WTC11 (cell line): ENCODE data around the gene DNAAF5. TPM values are rescaled to one million over a fixed set of nuclear protein-coding genes. Genes with fewer than 3 reads are reported as not detected.

Experiments used
- ATAC-seq: fragments of 200-7000 bp; cut with Tn5 transposase; 2 replicates; pipeline ENCODE4 v1.10.0; 2021; ENCODE audit warnings: mild to moderate bottlenecking, moderate library complexity
- CTCF ChIA-PET: fragments of 300-600 bp; sonication (Branson Sonifier 250); formaldehyde crosslinking; loops from one replicate; lab custom pipeline; 2021; ENCODE audit warnings: antibody characterized with exemption; lab: Charles Lee
- POLR2A ChIA-PET: fragments of 350-600 bp; sonication (Branson Sonifier 250); formaldehyde crosslinking; loops from one replicate; lab custom pipeline; 2021; ENCODE audit warnings: antibody characterized with exemption; lab: Charles Lee
- DNase-seq: peaks from one replicate; pipeline ENCODE4 v3.0.0; 2021; ENCODE audit warnings: low spot score
- H3K27ac Mint-ChIP-seq: 2 replicates; pipeline ENCODE4 v1.8.0; 2021; ENCODE audit warnings: mixed read lengths
- H3K27me3 Mint-ChIP-seq: 2 replicates; pipeline ENCODE4 v1.8.0; 2021; ENCODE audit warnings: low read depth, mild to moderate bottlenecking, moderate library complexity, mixed read lengths
- H3K36me3 Mint-ChIP-seq: 2 replicates; pipeline ENCODE4 v1.8.0; 2021; ENCODE audit warnings: mixed read lengths
- H3K4me1 Mint-ChIP-seq: 2 replicates; pipeline ENCODE4 v1.8.0; 2022; ENCODE audit warnings: mixed read lengths
- H3K4me3 Mint-ChIP-seq: 2 replicates; pipeline ENCODE4 v1.8.0; 2021; ENCODE audit warnings: mild to moderate bottlenecking, moderate library complexity, mixed read lengths
- H3K9me3 Mint-ChIP-seq: 2 replicates; pipeline ENCODE4 v1.8.0; 2021; ENCODE audit warnings: mixed read lengths
- ATF1 ChIP-seq: sonication (generic); formaldehyde crosslinking; IDR thresholded peaks from 2 replicates; pipeline ENCODE4 v1.8.1; 2023; ENCODE audit warnings: mild to moderate bottlenecking, moderate library complexity, missing genetic modification reagents
- E2F4 ChIP-seq: sonication (generic); formaldehyde crosslinking; IDR thresholded peaks from 2 replicates; pipeline ENCODE4 v1.8.1; 2022; ENCODE audit warnings: low read depth, mild to moderate bottlenecking, moderate library complexity, missing genetic modification reagents, borderline replicate concordance
- ESRRA ChIP-seq: sonication (generic); formaldehyde crosslinking; IDR thresholded peaks from 2 replicates; pipeline ENCODE4 v1.8.1; 2022; ENCODE audit warnings: mild to moderate bottlenecking, missing genetic modification reagents, borderline replicate concordance
- FOXJ3 ChIP-seq: sonication (generic); formaldehyde crosslinking; IDR thresholded peaks from 2 replicates; pipeline ENCODE4 v1.9.0; 2021; ENCODE audit warnings: missing genetic modification reagents, mild to moderate bottlenecking, borderline replicate concordance
- FOXK1 ChIP-seq: sonication (generic); formaldehyde crosslinking; IDR thresholded peaks from 2 replicates; pipeline ENCODE4 v1.8.0; 2022; ENCODE audit warnings: mild to moderate bottlenecking, moderate library complexity, missing genetic modification reagents
- GTF2I ChIP-seq: fragments of 250-450 bp; sonication (Bioruptor Pico); conservative IDR thresholded peaks from 2 replicates; pipeline ENCODE4 v1.4.0; 2021; ENCODE audit warnings: mild to moderate bottlenecking
- HMGA2 ChIP-seq: fragments of 250-450 bp; sonication (Bioruptor Pico); IDR thresholded peaks from 2 replicates; pipeline ENCODE4 v1.4.0; 2021; ENCODE audit warnings: mild to moderate bottlenecking, moderate library complexity
- JUN ChIP-seq: sonication (generic); formaldehyde crosslinking; IDR thresholded peaks from 2 replicates; pipeline ENCODE4 v1.8.0; 2023; ENCODE audit warnings: mild to moderate bottlenecking, missing genetic modification reagents
- KAT7 ChIP-seq: sonication (generic); formaldehyde crosslinking; IDR thresholded peaks from 2 replicates; pipeline ENCODE4 v1.8.1; 2023; ENCODE audit warnings: missing genetic modification reagents, mild to moderate bottlenecking, borderline replicate concordance
- NR1H2 ChIP-seq: sonication (generic); formaldehyde crosslinking; IDR thresholded peaks from 2 replicates; pipeline ENCODE4 v1.9.0; 2021; ENCODE audit warnings: mild to moderate bottlenecking, moderate library complexity, missing genetic modification reagents
- OVOL2 ChIP-seq: fragments of 250-450 bp; sonication (Bioruptor Pico); IDR thresholded peaks from 2 replicates; pipeline ENCODE4 v1.9.0; 2021; ENCODE audit warnings: mild to moderate bottlenecking, borderline replicate concordance
- TEAD1 ChIP-seq: sonication (generic); formaldehyde crosslinking; IDR thresholded peaks from 2 replicates; pipeline ENCODE4 v1.8.0; 2022; ENCODE audit warnings: mild to moderate bottlenecking, missing genetic modification reagents
- TP53 ChIP-seq: sonication (generic); formaldehyde crosslinking; IDR thresholded peaks from 2 replicates; pipeline ENCODE4 v1.8.1; 2023; ENCODE audit warnings: mild to moderate bottlenecking, missing genetic modification reagents
- ZNF121 ChIP-seq: sonication (generic); formaldehyde crosslinking; IDR thresholded peaks from 2 replicates; pipeline ENCODE4 v1.8.0; 2023; ENCODE audit warnings: missing genetic modification reagents
- ZNF232 ChIP-seq: sonication (generic); formaldehyde crosslinking; IDR thresholded peaks from 2 replicates; pipeline ENCODE4 v1.8.0; 2022; ENCODE audit warnings: mild to moderate bottlenecking, missing genetic modification reagents
- ZNF396 ChIP-seq: fragments of 250-450 bp; sonication (Bioruptor Pico); IDR thresholded peaks from 2 replicates; pipeline ENCODE4 v1.8.0; 2021; ENCODE audit warnings: mild to moderate bottlenecking, moderate library complexity, borderline replicate concordance
- total RNA-seq: library from RNA; stranded (reverse); gene quantifications from 3 replicates; pipeline ENCODE4 v1.2.3, GENCODE V29; 2021
- TF ChIP-seq, protein P1 (sequence below): fragments of 250-450 bp; sonication (Bioruptor Pico); IDR thresholded peaks from 2 replicates; pipeline ENCODE4 v2.1.2; 2022; ENCODE audit warnings: mild to moderate bottlenecking, moderate library complexity
- TF ChIP-seq, protein P2 (sequence below): sonication (generic); formaldehyde crosslinking; IDR thresholded peaks from 2 replicates; pipeline ENCODE4 v1.8.0; 2023; ENCODE audit warnings: mild to moderate bottlenecking, missing genetic modification reagents
- TF ChIP-seq, protein P3 (sequence below): sonication (generic); formaldehyde crosslinking; IDR thresholded peaks from 2 replicates; pipeline ENCODE4 v1.8.1; 2022; ENCODE audit warnings: mild to moderate bottlenecking, missing genetic modification reagents, moderate library complexity, borderline replicate concordance

The DNAAF5 gene
- total RNA-seq, 1 experiment from 2014 or later, result 62.2 TPM

- no peaks in the 10 kb centered on the region for H3K4me1 Mint-ChIP-seq
- ATAC-seq (no peak), DNase-seq (no peak)
- no peak overlapping the region for H3K4me3 Mint-ChIP-seq
- ChIA-PET CTCF (interaction anchor here (1.1 kb wide), 1 partner anchor 436 kb away, joined by 3 read pairs; no protein-coding TSS in a partner anchor), POLR2A (no interaction called here)
- TF ChIP-seq OVOL2 (CRISPR knock-in tag) (no peak), TEAD1 (CRISPR knock-in tag) (no peak), ZNF232 (no peak)
- TF ChIP-seq, protein P1, sequence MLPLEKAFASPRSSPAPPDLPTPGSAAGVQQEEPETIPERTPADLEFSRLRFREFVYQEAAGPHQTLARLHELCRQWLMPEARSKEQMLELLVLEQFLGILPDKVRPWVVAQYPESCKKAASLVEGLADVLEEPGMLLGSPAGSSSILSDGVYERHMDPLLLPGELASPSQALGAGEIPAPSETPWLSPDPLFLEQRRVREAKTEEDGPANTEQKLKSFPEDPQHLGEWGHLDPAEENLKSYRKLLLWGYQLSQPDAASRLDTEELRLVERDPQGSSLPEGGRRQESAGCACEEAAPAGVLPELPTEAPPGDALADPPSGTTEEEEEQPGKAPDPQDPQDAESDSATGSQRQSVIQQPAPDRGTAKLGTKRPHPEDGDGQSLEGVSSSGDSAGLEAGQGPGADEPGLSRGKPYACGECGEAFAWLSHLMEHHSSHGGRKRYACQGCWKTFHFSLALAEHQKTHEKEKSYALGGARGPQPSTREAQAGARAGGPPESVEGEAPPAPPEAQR, result no peak
- H3K27ac Mint-ChIP-seq, result no peak overlapping the region
- no peaks in the 10 kb centered on the region for H3K27me3 Mint-ChIP-seq
- no peaks in the 10 kb centered on the region for H3K9me3 Mint-ChIP-seq
- H3K36me3 Mint-ChIP-seq, result peaks cover 53% of the 10 kb centered on the region
Measured at GRCh38 chr7:757741-758163, 31.3 kb downstream of the DNAAF5 start.

- H3K4me3 Mint-ChIP-seq, result no peak overlapping the region
- CTCF ChIA-PET, result no interaction called here
- POLR2A ChIA-PET, result interaction anchor here (0.6 kb wide), 1 partner anchor 49 kb away, joined by 7 read pairs; no protein-coding TSS in a partner anchor
- ATAC-seq (no peak), DNase-seq (no peak)
- peaks cover 56% of the 10 kb centered on the region for H3K36me3 Mint-ChIP-seq
- H3K4me1 Mint-ChIP-seq, result no peaks in the 10 kb centered on the region
- no peaks in the 10 kb centered on the region for H3K9me3 Mint-ChIP-seq
- H3K27me3 Mint-ChIP-seq, result no peaks in the 10 kb centered on the region
- H3K27ac Mint-ChIP-seq, result no peak overlapping the region
- TF ChIP-seq ZNF396 (CRISPR knock-in tag) (no peak), KAT7 (no peak), GTF2I (CRISPR knock-in tag) (no peak)
Measured at GRCh38 chr7:759569-759968, 33.1 kb downstream of the DNAAF5 start.

- Mint-ChIP-seq H3K4me1 (no peaks in the 10 kb centered on the region), H3K4me3 (no peak overlapping the region), H3K27ac (no peak overlapping the region), H3K36me3 (peaks cover 53% of the 10 kb centered on the region), H3K27me3 (no peaks in the 10 kb centered on the region), H3K9me3 (no peaks in the 10 kb centered on the region)
- ChIA-PET POLR2A (no interaction called here), CTCF (no interaction called here)
- TF ChIP-seq E2F4 (CRISPR knock-in tag), result no peak
- no peak for TF ChIP-seq JUN (CRISPR knock-in tag)
- TF ChIP-seq FOXK1, result no peak
- TF ChIP-seq ZNF232, result no peak
- TF ChIP-seq ZNF121 (CRISPR knock-in tag), result no peak
- ATAC-seq (no peak), DNase-seq (no peak)
Measured at GRCh38 chr7:760006-760405, 33.5 kb downstream of the DNAAF5 start.

DNA sequence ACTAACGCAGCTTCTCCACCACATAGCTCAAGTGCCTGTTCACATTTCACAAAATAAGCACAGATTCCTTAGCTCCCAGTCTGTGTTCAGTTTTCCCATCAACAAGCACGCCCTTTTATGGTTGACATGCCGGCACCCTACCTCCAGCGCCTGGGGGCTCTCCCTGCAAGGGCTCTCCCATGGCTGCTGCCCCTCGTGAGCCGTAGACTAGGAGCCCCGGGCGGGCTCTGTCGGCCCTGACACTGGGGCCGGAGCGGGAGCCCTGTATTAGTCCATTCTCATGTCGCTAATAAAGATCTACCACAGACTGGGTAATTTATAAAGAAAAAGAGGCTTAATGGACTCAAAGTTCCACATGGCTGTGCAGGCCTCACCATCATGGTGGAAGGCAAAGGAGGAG lies 34.6 kb downstream of the DNAAF5 start:
- ChIA-PET CTCF (interaction anchor here (0.5 kb wide), 1 partner anchor 240 kb away, joined by 3 read pairs; no protein-coding TSS in a partner anchor), POLR2A (interaction anchor here (0.6 kb wide), 1 partner anchor 32 kb away, joined by 6 read pairs; no protein-coding TSS in a partner anchor)
- TF ChIP-seq FOXJ3 (CRISPR knock-in tag), result no peak
- no peak for TF ChIP-seq NR1H2
- no peak for TF ChIP-seq HMGA2 (CRISPR knock-in tag)
- no peak for TF ChIP-seq ESRRA (CRISPR knock-in tag)
- no peak for TF ChIP-seq ATF1 (CRISPR knock-in tag)
- TF ChIP-seq, protein P2, sequence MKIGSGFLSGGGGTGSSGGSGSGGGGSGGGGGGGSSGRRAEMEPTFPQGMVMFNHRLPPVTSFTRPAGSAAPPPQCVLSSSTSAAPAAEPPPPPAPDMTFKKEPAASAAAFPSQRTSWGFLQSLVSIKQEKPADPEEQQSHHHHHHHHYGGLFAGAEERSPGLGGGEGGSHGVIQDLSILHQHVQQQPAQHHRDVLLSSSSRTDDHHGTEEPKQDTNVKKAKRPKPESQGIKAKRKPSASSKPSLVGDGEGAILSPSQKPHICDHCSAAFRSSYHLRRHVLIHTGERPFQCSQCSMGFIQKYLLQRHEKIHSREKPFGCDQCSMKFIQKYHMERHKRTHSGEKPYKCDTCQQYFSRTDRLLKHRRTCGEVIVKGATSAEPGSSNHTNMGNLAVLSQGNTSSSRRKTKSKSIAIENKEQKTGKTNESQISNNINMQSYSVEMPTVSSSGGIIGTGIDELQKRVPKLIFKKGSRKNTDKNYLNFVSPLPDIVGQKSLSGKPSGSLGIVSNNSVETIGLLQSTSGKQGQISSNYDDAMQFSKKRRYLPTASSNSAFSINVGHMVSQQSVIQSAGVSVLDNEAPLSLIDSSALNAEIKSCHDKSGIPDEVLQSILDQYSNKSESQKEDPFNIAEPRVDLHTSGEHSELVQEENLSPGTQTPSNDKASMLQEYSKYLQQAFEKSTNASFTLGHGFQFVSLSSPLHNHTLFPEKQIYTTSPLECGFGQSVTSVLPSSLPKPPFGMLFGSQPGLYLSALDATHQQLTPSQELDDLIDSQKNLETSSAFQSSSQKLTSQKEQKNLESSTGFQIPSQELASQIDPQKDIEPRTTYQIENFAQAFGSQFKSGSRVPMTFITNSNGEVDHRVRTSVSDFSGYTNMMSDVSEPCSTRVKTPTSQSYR (CRISPR knock-in tag), result no peak
- no peak for TF ChIP-seq FOXK1
- no peak for TF ChIP-seq TP53 (CRISPR knock-in tag)
- TF ChIP-seq, protein P3, sequence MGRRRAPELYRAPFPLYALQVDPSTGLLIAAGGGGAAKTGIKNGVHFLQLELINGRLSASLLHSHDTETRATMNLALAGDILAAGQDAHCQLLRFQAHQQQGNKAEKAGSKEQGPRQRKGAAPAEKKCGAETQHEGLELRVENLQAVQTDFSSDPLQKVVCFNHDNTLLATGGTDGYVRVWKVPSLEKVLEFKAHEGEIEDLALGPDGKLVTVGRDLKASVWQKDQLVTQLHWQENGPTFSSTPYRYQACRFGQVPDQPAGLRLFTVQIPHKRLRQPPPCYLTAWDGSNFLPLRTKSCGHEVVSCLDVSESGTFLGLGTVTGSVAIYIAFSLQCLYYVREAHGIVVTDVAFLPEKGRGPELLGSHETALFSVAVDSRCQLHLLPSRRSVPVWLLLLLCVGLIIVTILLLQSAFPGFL (CRISPR knock-in tag), result no peak
- TF ChIP-seq E2F4 (CRISPR knock-in tag), result no peak
- H3K27me3 Mint-ChIP-seq, result no peaks in the 10 kb centered on the region
- no peaks in the 10 kb centered on the region for H3K9me3 Mint-ChIP-seq
- H3K4me3 Mint-ChIP-seq, result no peak overlapping the region
- ATAC-seq (no peak), DNase-seq (no peak)
- H3K36me3 Mint-ChIP-seq, result peaks cover 51% of the 10 kb centered on the region
- H3K27ac Mint-ChIP-seq, result no peak overlapping the region; the same call in 1 of the 2 replicates
- H3K4me1 Mint-ChIP-seq, result no peaks in the 10 kb centered on the region
